ENCODE results near the gene CDK5R2.

The CDK5R2 gene

GRCh38 chr2:218986148-218986761 is 26.8 kb downstream of the CDK5R2 start:
- DNase-seq (ENCODE audit: low read depth in 3 of 3), result no peak

- no peak for DNase-seq (ENCODE audit: low read depth in 3 of 3)
Observed at GRCh38 chr2:218988164-218988563, 28.7 kb downstream of the CDK5R2 start.

GRCh38 chr2:218988650-218989049 is 29.2 kb downstream of the CDK5R2 start:
- no peak for DNase-seq (ENCODE audit: low read depth in 3 of 3)

- DNase-seq (ENCODE audit: low read depth in 3 of 3), result no peak
Observed at GRCh38 chr2:218990052-218990451, 30.6 kb downstream of the CDK5R2 start.

- DNase-seq (ENCODE audit: low read depth in 3 of 3), result no peak
Observed at GRCh38 chr2:218990612-218991011, 31.1 kb downstream of the CDK5R2 start.

- DNase-seq (ENCODE audit: low read depth in 3 of 3), result no peak
Observed at GRCh38 chr2:218991674-218992168, 32.3 kb downstream of the CDK5R2 start.

GRCh38 chr2:218992196-218992595 is 32.7 kb downstream of the CDK5R2 start:
- no peak for DNase-seq (ENCODE audit: low read depth in 3 of 3)

GRCh38 chr2:218992703-218993344 is 33.4 kb downstream of the CDK5R2 start:
- DNase-seq (ENCODE audit: low read depth in 3 of 3), result no peak

- no peak for DNase-seq (ENCODE audit: low read depth in 3 of 3)
Observed at GRCh38 chr2:218993345-218994315, 34.2 kb downstream of the CDK5R2 start, which contains the start of gene CRYBA2. Gene CRYBA2, minus strand, starts transcription at chr2:218993422. Its CDS starts 246 bp downstream, at chr2:218993176.

- DNase-seq (ENCODE audit: low read depth in 3 of 3), result no peak
Observed at GRCh38 chr2:218995561-218995960, 36.1 kb downstream of the CDK5R2 start.

GRCh38 chr2:218995972-218996711 is 36.7 kb downstream of the CDK5R2 start:
- peak; percentile 60 to 79 (median 64) for DNase-seq (ENCODE audit: low read depth in 3 of 3)

GRCh38 chr2:218996937-218997336 is 37.5 kb downstream of the CDK5R2 start:
- no peak for DNase-seq (ENCODE audit: low read depth in 3 of 3)

- DNase-seq (ENCODE audit: low read depth in 3 of 3), result no peak
Observed at GRCh38 chr2:218997731-218998130, 38.3 kb downstream of the CDK5R2 start.

GRCh38 chr2:218998414-218999002 is 39.0 kb downstream of the CDK5R2 start:
- no peak for DNase-seq (ENCODE audit: low read depth in 3 of 3)

GRCh38 chr2:218999021-218999880 is 39.8 kb downstream of the CDK5R2 start:
- DNase-seq (ENCODE audit: low read depth in 3 of 3), result no peak

- no peak for DNase-seq (ENCODE audit: low read depth in 3 of 3)
Observed at GRCh38 chr2:218999881-219000568, 40.6 kb downstream of the CDK5R2 start.

GRCh38 chr2:219000569-219000960 is 41.1 kb downstream of the CDK5R2 start:
- no peak for DNase-seq (ENCODE audit: low read depth in 3 of 3)

- DNase-seq (ENCODE audit: low read depth in 3 of 3), result no peak
Observed at GRCh38 chr2:219001100-219001576, 41.7 kb downstream of the CDK5R2 start.

All from stimulated activated CD4-positive, alpha-beta T cell treated with anti-CD3 and anti-CD28 coated beads, TNF-alpha, amount 100 ng/mL, for 24 hours (primary cell).